Mesangial cell (primary cell): ENCODE data around the gene BCLAF1. TPM values are rescaled to one million over a fixed set of nuclear protein-coding genes. Genes with fewer than 3 reads are reported as not detected.

ENCODE experiments used
- total RNA-seq: library from RNA; depleted of rRNA; stranded (reverse); fragments of >200 nt; gene quantifications from 2 replicates; pipeline ENCODE4 v1.2.3, GENCODE V29; 2015

The BCLAF1 gene, protein sequence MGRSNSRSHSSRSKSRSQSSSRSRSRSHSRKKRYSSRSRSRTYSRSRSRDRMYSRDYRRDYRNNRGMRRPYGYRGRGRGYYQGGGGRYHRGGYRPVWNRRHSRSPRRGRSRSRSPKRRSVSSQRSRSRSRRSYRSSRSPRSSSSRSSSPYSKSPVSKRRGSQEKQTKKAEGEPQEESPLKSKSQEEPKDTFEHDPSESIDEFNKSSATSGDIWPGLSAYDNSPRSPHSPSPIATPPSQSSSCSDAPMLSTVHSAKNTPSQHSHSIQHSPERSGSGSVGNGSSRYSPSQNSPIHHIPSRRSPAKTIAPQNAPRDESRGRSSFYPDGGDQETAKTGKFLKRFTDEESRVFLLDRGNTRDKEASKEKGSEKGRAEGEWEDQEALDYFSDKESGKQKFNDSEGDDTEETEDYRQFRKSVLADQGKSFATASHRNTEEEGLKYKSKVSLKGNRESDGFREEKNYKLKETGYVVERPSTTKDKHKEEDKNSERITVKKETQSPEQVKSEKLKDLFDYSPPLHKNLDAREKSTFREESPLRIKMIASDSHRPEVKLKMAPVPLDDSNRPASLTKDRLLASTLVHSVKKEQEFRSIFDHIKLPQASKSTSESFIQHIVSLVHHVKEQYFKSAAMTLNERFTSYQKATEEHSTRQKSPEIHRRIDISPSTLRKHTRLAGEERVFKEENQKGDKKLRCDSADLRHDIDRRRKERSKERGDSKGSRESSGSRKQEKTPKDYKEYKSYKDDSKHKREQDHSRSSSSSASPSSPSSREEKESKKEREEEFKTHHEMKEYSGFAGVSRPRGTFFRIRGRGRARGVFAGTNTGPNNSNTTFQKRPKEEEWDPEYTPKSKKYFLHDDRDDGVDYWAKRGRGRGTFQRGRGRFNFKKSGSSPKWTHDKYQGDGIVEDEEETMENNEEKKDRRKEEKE
- total RNA-seq: 29.4 and 42.5 TPM in 2 replicates

DNA sequence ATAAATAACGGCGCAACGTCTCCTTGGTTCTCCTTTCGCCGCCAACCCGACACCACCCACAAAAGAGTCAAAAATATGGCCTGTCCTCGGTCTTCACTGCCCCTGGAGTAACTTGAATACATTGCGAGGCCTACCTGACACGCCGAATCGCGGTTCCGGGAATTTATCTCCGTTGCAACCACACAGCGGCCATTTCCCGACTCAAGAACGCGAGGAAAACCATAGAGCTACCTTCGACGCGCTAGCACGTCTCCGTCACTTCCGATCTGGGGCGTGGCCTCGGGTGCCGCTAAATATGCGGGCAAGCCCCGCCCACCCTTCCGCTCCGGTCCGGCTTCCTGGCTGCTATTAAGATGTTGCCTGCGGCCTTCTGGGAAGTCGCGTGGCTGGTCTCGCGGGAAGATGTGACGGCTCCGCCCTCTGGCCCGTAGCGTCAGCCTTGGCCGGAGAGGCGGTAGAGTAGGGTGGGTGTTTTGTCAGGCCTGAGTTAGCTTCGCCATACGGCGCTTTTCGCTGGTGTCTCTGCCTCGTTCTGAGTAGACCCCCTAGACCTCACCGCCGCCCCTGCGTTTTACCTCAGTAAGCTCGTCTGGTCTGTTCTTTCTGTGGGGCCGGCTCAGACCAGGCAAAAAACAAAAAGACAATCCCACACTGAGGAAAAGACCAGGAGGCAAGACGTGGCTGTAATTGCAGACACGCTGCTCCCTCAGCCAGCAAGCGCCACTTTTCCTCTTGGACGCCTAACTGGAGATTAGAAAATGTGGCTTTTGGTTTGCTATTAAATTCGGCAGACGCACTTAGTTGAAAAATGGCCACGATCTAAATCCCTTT is at the start of gene BCLAF1:
Gene BCLAF1, minus strand, starts transcription at position 268 of the 831 bp plus-strand sequence. CDS start 9,980 bp downstream, outside the sequence.

DNA sequence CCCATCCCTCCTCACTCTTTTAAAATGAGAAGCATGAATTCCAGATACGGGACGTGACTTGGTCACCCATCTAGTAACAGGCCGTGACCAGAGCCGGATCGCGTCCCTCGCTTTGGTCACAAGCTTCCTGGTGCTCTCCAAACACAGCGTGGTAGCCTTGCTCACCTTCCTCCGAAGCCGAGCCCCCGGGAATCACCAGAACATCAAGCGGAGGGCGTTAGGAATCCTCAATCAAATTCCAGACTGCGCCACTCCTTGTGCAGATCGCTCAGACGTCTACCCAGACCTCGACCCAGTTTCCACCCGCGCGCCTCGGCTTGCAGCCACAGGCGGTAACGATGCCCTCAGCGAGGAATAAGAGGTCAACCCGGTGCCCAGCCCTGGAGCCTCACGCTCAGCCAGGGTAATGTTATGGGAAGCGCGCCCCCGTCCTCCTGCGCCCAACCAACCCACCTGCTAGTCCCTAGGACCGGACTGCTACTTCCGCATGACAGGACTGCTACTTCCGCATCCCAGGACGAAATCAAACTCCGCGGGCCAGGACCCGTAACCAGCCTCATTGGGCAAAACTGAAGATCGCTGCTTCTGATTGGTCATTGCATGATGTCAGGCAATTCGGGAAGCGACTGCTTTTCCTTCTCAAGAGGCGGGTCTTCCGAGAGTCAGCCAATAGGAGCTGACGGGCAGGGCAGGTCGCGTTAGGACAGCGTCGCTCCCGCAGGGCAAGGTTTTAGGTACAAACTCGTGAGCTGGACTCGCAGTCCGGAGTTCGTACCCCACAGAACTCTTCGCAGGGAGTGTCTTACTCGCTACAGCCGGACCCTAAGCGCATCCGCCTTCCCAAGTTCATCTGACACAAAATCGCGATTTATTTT is 39.6 kb downstream of the BCLAF1 start, which contains the start of gene MTFR2:
Gene MTFR2, minus strand, starts transcription at position 501 of the 875 bp plus-strand sequence. CDS start 1,212 bp downstream, outside the sequence.

Other genes starting within 250 kb of the BCLAF1 start
- 2.4 and 6.2 TPM in 2 replicates for gene MTFR2, start 39.5 kb downstream of the BCLAF1 start, total RNA-seq